ENCODE data around the gene INTS1. TPM values are rescaled to one million over a fixed set of nuclear protein-coding genes. Genes with fewer than 3 reads are reported as not detected.

INTS1 gene
- total and polyA plus RNA-seq, 2 experiments from 2014 or later, result 35.1 to 111 TPM

DNA sequence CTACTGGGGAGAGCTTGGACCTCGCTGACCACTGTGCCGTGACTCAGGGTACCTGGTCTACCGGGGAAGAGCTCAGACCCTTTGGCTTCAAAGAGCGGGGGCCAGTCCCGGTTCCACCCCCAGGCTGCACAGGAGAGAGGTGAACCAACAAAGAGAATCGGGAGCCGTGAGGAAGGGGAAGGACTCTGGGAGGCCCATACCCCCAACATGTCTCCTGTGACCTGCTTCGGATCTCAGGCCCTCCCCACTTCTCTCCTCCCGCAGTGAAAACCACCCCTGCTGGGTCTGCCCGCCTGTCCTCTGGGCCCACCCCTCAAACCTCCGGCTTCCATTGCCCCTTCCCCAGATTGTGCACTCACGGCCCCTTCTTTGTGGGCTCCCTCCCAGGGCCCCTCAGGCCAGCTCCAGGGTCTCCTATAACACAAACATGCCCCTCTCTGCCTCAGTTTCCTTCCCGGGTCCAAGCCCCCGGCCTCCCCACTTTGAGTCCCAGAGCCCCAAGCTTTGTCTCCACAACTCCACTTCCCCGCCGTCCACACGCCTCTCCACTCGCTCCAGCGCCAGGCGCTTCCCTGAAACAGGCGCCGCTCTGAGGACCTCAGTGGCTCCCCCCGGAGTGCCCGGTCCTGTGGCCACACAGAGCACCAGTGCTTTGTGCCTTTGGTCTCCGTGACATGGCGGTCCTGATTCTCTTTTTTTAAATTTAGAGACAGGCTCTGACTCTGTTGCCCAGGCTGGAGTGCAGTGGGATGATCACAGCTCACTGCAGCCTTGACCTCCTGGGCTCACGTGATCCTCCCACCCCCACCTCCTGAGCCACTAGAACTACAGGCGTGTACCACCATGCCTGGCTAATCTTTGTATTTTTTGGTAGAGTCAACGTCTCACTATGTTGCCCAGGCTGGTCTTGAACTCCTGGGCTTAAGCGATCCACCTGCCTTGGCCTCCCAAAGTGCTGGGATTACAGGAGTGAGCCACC is 7.5 kb upstream of the INTS1 start:
- H3K79me2 ChIP-seq (replicated peaks; ENCODE audit: insufficient read depth), result no peaks in the 10 kb centered on the region
- no peak overlapping the region for H3K4me3 Mint-ChIP-seq
- H4K20me1 ChIP-seq (replicated peaks; ENCODE audit: insufficient read depth), result no peaks in the 10 kb centered on the region
- H3K9me3 Mint-ChIP-seq, result no peaks in the 10 kb centered on the region
- H2AFZ ChIP-seq, result no peak overlapping the region
- TF ChIP-seq CREB1 (CRISPR knock-in tag; IDR thresholded peaks at IDR 0.05; ENCODE audit: low read depth), result no peak
- TF ChIP-seq ZNF114 (CRISPR knock-in tag; IDR thresholded peaks at IDR 0.05), result no peak
- TF ChIP-seq, protein P1, sequence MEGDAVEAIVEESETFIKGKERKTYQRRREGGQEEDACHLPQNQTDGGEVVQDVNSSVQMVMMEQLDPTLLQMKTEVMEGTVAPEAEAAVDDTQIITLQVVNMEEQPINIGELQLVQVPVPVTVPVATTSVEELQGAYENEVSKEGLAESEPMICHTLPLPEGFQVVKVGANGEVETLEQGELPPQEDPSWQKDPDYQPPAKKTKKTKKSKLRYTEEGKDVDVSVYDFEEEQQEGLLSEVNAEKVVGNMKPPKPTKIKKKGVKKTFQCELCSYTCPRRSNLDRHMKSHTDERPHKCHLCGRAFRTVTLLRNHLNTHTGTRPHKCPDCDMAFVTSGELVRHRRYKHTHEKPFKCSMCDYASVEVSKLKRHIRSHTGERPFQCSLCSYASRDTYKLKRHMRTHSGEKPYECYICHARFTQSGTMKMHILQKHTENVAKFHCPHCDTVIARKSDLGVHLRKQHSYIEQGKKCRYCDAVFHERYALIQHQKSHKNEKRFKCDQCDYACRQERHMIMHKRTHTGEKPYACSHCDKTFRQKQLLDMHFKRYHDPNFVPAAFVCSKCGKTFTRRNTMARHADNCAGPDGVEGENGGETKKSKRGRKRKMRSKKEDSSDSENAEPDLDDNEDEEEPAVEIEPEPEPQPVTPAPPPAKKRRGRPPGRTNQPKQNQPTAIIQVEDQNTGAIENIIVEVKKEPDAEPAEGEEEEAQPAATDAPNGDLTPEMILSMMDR (conservative IDR thresholded peaks at IDR 0.05; ENCODE audit: low read depth in 2 of 2), result no peak
- TF ChIP-seq, protein P2, sequence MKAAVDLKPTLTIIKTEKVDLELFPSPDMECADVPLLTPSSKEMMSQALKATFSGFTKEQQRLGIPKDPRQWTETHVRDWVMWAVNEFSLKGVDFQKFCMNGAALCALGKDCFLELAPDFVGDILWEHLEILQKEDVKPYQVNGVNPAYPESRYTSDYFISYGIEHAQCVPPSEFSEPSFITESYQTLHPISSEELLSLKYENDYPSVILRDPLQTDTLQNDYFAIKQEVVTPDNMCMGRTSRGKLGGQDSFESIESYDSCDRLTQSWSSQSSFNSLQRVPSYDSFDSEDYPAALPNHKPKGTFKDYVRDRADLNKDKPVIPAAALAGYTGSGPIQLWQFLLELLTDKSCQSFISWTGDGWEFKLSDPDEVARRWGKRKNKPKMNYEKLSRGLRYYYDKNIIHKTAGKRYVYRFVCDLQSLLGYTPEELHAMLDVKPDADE (IDR thresholded peaks at IDR 0.05), result no peak
- TF ChIP-seq STAT1 (IDR thresholded peaks at IDR 0.05; ENCODE audit: unreplicated experiment), result no peak
- TF ChIP-seq ZNF331 (CRISPR knock-in tag; IDR thresholded peaks at IDR 0.05; ENCODE audit: low read depth), result no peak
- TF ChIP-seq POLR2AphosphoS5 (IDR thresholded peaks at IDR 0.05; ENCODE audit: low read depth), result no peak
- TF ChIP-seq, protein P3, sequence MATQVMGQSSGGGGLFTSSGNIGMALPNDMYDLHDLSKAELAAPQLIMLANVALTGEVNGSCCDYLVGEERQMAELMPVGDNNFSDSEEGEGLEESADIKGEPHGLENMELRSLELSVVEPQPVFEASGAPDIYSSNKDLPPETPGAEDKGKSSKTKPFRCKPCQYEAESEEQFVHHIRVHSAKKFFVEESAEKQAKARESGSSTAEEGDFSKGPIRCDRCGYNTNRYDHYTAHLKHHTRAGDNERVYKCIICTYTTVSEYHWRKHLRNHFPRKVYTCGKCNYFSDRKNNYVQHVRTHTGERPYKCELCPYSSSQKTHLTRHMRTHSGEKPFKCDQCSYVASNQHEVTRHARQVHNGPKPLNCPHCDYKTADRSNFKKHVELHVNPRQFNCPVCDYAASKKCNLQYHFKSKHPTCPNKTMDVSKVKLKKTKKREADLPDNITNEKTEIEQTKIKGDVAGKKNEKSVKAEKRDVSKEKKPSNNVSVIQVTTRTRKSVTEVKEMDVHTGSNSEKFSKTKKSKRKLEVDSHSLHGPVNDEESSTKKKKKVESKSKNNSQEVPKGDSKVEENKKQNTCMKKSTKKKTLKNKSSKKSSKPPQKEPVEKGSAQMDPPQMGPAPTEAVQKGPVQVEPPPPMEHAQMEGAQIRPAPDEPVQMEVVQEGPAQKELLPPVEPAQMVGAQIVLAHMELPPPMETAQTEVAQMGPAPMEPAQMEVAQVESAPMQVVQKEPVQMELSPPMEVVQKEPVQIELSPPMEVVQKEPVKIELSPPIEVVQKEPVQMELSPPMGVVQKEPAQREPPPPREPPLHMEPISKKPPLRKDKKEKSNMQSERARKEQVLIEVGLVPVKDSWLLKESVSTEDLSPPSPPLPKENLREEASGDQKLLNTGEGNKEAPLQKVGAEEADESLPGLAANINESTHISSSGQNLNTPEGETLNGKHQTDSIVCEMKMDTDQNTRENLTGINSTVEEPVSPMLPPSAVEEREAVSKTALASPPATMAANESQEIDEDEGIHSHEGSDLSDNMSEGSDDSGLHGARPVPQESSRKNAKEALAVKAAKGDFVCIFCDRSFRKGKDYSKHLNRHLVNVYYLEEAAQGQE (IDR thresholded peaks at IDR 0.05; ENCODE audit: unreplicated experiment), result no peak
- no peak for TF ChIP-seq EZH2phosphoT487 (IDR thresholded peaks at IDR 0.05; ENCODE audit: unreplicated experiment)
- TF ChIP-seq EZH2 (IDR thresholded peaks at IDR 0.05; ENCODE audit: low read depth, unreplicated experiment), result no peak
- H3K9me2 ChIP-seq (ENCODE audit: insufficient read depth), result no peaks in the 10 kb centered on the region
- H3K27me3 Mint-ChIP-seq (ENCODE audit: insufficient read depth, low read depth, poor library complexity), result peaks cover 24% of the 10 kb centered on the region
- ATAC-seq, result no peak
- H3K4me1 Mint-ChIP-seq, result peaks cover 3% of the 10 kb centered on the region; the same call in 1 of the 3 replicates
- no peaks in the 10 kb centered on the region for H3K27me3 ChIP-seq (ENCODE audit: insufficient read depth)
- no peaks in the 10 kb centered on the region for H3K36me3 ChIP-seq (ENCODE audit: insufficient read depth)
- no peaks in the 10 kb centered on the region for H3F3A ChIP-seq (replicated peaks; ENCODE audit: low read depth)
- no peak for DNase-seq (ENCODE audit: low spot score)
- H3K27ac Mint-ChIP-seq, result peak overlapping the region; percentile 15; the same call in 1 of the 2 replicates
- H3K4me1 ChIP-seq (ENCODE audit: insufficient read depth), result no peaks in the 10 kb centered on the region; the same call in 1 of the 2 replicates
- H3K36me3 Mint-ChIP-seq (ENCODE audit: low read depth), result no peaks in the 10 kb centered on the region; the same call in 2 of the 3 replicates
- no peak overlapping the region for H3K4me2 ChIP-seq
- H3K27ac ChIP-seq (ENCODE audit: low read depth), result no peak overlapping the region
- H3K4me3 ChIP-seq, result no peak overlapping the region

All from GM23338 (cell line).